Activated T-cell treated with anti-CD3 and anti-CD28 coated beads, Interleukin-2, amount 50 U/mL, for 1 hour (primary cell): Measurements from ENCODE around the gene UEVLD.
"Not testable (repeated sequence)": the region's sequence is repeated elsewhere in the genome, so short reads cannot be mapped to it uniquely, and the experiment has no call there.

Experiments used
- DNase-seq: peaks from one replicate; pipeline ENCODE4 v3.0.0-alpha.2; 2020

UEVLD gene

GRCh38 chr11:18588297-18589252, at the start of gene UEVLD:
Gene UEVLD (minus strand): TSS chr11:18588734. CDS start chr11:18588654, 80 bp downstream.
- DNase-seq = peak; percentile 65

GRCh38 chr11:18634140-18635032, 45.9 kb upstream of the UEVLD start, which contains the start of gene SPTY2D1:
Gene SPTY2D1 (minus strand): TSS chr11:18634342. CDS start chr11:18634257, 85 bp downstream.
- peak; percentile 93 for DNase-seq

GRCh38 chr11:18633256-18634139, 45.0 kb upstream of the UEVLD start:
- DNase-seq = no peak

GRCh38 chr11:18632841-18633240, 44.3 kb upstream of the UEVLD start:
- no peak for DNase-seq

GRCh38 chr11:18624161-18624560, 35.6 kb upstream of the UEVLD start:
- DNase-seq = no peak

GRCh38 chr11:18623707-18624106, 35.2 kb upstream of the UEVLD start:
- DNase-seq = no peak

- no peak for DNase-seq
Measured at GRCh38 chr11:18618342-18619025, 29.9 kb upstream of the UEVLD start.

- no peak for DNase-seq
Measured at GRCh38 chr11:18617688-18618341, 29.3 kb upstream of the UEVLD start.

- DNase-seq = no peak
Measured at GRCh38 chr11:18615628-18616392, 27.3 kb upstream of the UEVLD start.

- no peak for DNase-seq
Measured at GRCh38 chr11:18614667-18615066, 26.1 kb upstream of the UEVLD start.

GRCh38 chr11:18612394-18612793, 23.9 kb upstream of the UEVLD start:
- no peak for DNase-seq

GRCh38 chr11:18611196-18611595, 22.7 kb upstream of the UEVLD start:
- no peak for DNase-seq

GRCh38 chr11:18608376-18608775, 19.8 kb upstream of the UEVLD start:
- DNase-seq = no peak

GRCh38 chr11:18600915-18601569, 12.5 kb upstream of the UEVLD start:
- no peak for DNase-seq

GRCh38 chr11:18599739-18600230, 11.3 kb upstream of the UEVLD start, which contains the start of gene MISFA:
Gene MISFA (plus strand): TSS chr11:18599789. CDS start chr11:18599929, 140 bp downstream.
- no peak for DNase-seq

- no peak for DNase-seq
Measured at GRCh38 chr11:18594999-18595749, 6.6 kb upstream of the UEVLD start.

GRCh38 chr11:18594088-18594487, 5.6 kb upstream of the UEVLD start:
- DNase-seq = not testable (repeated sequence)

- no peak for DNase-seq
Measured at GRCh38 chr11:18590571-18590970, 2.0 kb upstream of the UEVLD start.

GRCh38 chr11:18581825-18582224, 6.7 kb downstream of the UEVLD start:
- no peak for DNase-seq
